Activated naive CD8-positive, alpha-beta T cell treated with anti-CD3 and anti-CD28 coated beads for 36 hours (primary cell): Measurements from ENCODE around the gene H6PD. TPM values are rescaled to one million over a fixed set of nuclear protein-coding genes. Genes with fewer than 3 reads are reported as not detected.
A peak's percentile ranks its signal among the peaks of the same experiment; 100 is the strongest.

ENCODE experiments used
- DNase-seq: peaks from one replicate; pipeline ENCODE4 v3.0.0; 2021
- H3K27ac Mint-ChIP-seq: one replicate; pipeline ENCODE4 v1.8.0; 2022; ENCODE audit warnings: mild to moderate bottlenecking, moderate library complexity, mixed read lengths
- H3K27me3 Mint-ChIP-seq: one replicate; pipeline ENCODE4 v1.8.0; 2022; ENCODE audit warnings: mild to moderate bottlenecking, mixed read lengths
- H3K36me3 Mint-ChIP-seq: one replicate; pipeline ENCODE4 v1.8.0; 2021; ENCODE audit warnings: mild to moderate bottlenecking, mixed read lengths
- H3K4me1 Mint-ChIP-seq: one replicate; pipeline ENCODE4 v1.8.0; 2021; ENCODE audit warnings: mixed read lengths
- H3K4me3 Mint-ChIP-seq: one replicate; pipeline ENCODE4 v1.8.0; 2022; ENCODE audit warnings: mild to moderate bottlenecking, moderate library complexity, mixed read lengths
- H3K9me3 Mint-ChIP-seq: one replicate; pipeline ENCODE4 v1.8.0; 2022; ENCODE audit warnings: mixed read lengths
- total RNA-seq, 2 experiments: library from RNA; stranded (reverse); gene quantifications; one replicate each; pipeline ENCODE4 v1.2.3, GENCODE V29; 2021

Gene H6PD
- total RNA-seq, 2 experiments from 2014 or later, result 5.7 to 5.9 TPM

- no peak for DNase-seq
- Mint-ChIP-seq H3K9me3 (peaks cover 6% of the 10 kb centered on the region), H3K4me1 (peaks cover 23% of the 10 kb centered on the region), H3K27me3 (peaks cover 5% of the 10 kb centered on the region), H3K4me3 (no peak overlapping the region), H3K36me3 (peaks cover 2% of the 10 kb centered on the region), H3K27ac (no peak overlapping the region)
These were observed 49.5 kb downstream of the H6PD start for GRCh38 chr1:9284061-9284460.

GRCh38 chr1:9286556-9286955 is 52.0 kb downstream of the H6PD start:
- Mint-ChIP-seq H3K9me3 (peaks cover 7% of the 10 kb centered on the region), H3K27me3 (no peaks in the 10 kb centered on the region), H3K4me3 (no peak overlapping the region), H3K4me1 (peaks cover 15% of the 10 kb centered on the region), H3K36me3 (peaks cover 2% of the 10 kb centered on the region), H3K27ac (no peak overlapping the region)
- no peak for DNase-seq

GRCh38 chr1:9289090-9289534 is 54.5 kb downstream of the H6PD start:
- Mint-ChIP-seq H3K9me3 (peaks cover 7% of the 10 kb centered on the region), H3K36me3 (peaks cover 2% of the 10 kb centered on the region), H3K4me1 (peaks cover 9% of the 10 kb centered on the region), H3K27ac (no peak overlapping the region), H3K4me3 (no peak overlapping the region), H3K27me3 (peaks cover 5% of the 10 kb centered on the region)
- DNase-seq, result peak; percentile 68

- no peak overlapping the region for H3K27ac Mint-ChIP-seq
These were observed 55.3 kb downstream of the H6PD start for GRCh38 chr1:9289711-9290485.

GRCh38 chr1:9291914-9292360 is 57.4 kb downstream of the H6PD start:
- Mint-ChIP-seq H3K27ac (no peak overlapping the region), H3K4me1 (peaks cover 5% of the 10 kb centered on the region), H3K36me3 (peaks cover 2% of the 10 kb centered on the region), H3K9me3 (peaks cover 4% of the 10 kb centered on the region), H3K4me3 (peak overlapping the region; percentile 16), H3K27me3 (peaks cover 5% of the 10 kb centered on the region)
- no peak for DNase-seq

More at GRCh38 chr1:9289711-9290485, 55.3 kb downstream of the H6PD start:
- Mint-ChIP-seq H3K27me3 (peaks cover 5% of the 10 kb centered on the region), H3K4me1 (peaks cover 6% of the 10 kb centered on the region), H3K4me3 (no peak overlapping the region), H3K9me3 (peaks cover 7% of the 10 kb centered on the region), H3K36me3 (peaks cover 2% of the 10 kb centered on the region)
- DNase-seq, result no peak

- peaks cover 2% of the 10 kb centered on the region for H3K36me3 Mint-ChIP-seq
- H3K27me3 Mint-ChIP-seq, result peaks cover 5% of the 10 kb centered on the region
- peak; percentile 51 for DNase-seq
- no peak within 1 kb of the TSS for H3K27ac Mint-ChIP-seq
- peak within 1 kb of the TSS; percentile 16 for H3K4me3 Mint-ChIP-seq
- H3K9me3 Mint-ChIP-seq, result peaks cover 4% of the 10 kb centered on the region
- H3K4me1 Mint-ChIP-seq, result peaks cover 5% of the 10 kb centered on the region
These were observed 58.0 kb downstream of the H6PD start, which contains the start of gene SPSB1 for GRCh38 chr1:9292361-9293240. TSS of gene SPSB1 (plus strand) at chr1:9292894. CDS start at chr1:9355892, 62,998 bp downstream.

- Mint-ChIP-seq H3K27ac (no peak overlapping the region), H3K4me3 (no peak overlapping the region), H3K9me3 (peaks cover 3% of the 10 kb centered on the region), H3K27me3 (peaks cover 5% of the 10 kb centered on the region), H3K4me1 (peaks cover 5% of the 10 kb centered on the region), H3K36me3 (peaks cover 2% of the 10 kb centered on the region)
- DNase-seq, result no peak
These were observed 58.6 kb downstream of the H6PD start for GRCh38 chr1:9293241-9293532.

- peak; percentile 37 for DNase-seq
- Mint-ChIP-seq H3K9me3 (peaks cover 3% of the 10 kb centered on the region), H3K27ac (no peak overlapping the region), H3K4me3 (no peak overlapping the region), H3K4me1 (peaks cover 5% of the 10 kb centered on the region), H3K27me3 (peaks cover 5% of the 10 kb centered on the region), H3K36me3 (peaks cover 2% of the 10 kb centered on the region)
These were observed 59.2 kb downstream of the H6PD start for GRCh38 chr1:9293533-9294404.

GRCh38 chr1:9294405-9294773 is 59.8 kb downstream of the H6PD start:
- DNase-seq, result no peak
- peaks cover 5% of the 10 kb centered on the region for H3K27me3 Mint-ChIP-seq
- H3K27ac Mint-ChIP-seq, result no peak overlapping the region
- no peaks in the 10 kb centered on the region for H3K9me3 Mint-ChIP-seq
- no peak overlapping the region for H3K4me3 Mint-ChIP-seq
- H3K36me3 Mint-ChIP-seq, result no peaks in the 10 kb centered on the region
- peaks cover 5% of the 10 kb centered on the region for H3K4me1 Mint-ChIP-seq

GRCh38 chr1:9294910-9295636 is 60.5 kb downstream of the H6PD start:
- Mint-ChIP-seq H3K4me1 (peaks cover 2% of the 10 kb centered on the region), H3K4me3 (no peak overlapping the region), H3K36me3 (no peaks in the 10 kb centered on the region), H3K27ac (no peak overlapping the region), H3K27me3 (peaks cover 5% of the 10 kb centered on the region), H3K9me3 (no peaks in the 10 kb centered on the region)
- DNase-seq, result no peak

GRCh38 chr1:9295884-9296283 is 61.3 kb downstream of the H6PD start:
- Mint-ChIP-seq H3K4me1 (peaks cover 2% of the 10 kb centered on the region), H3K27me3 (peaks cover 5% of the 10 kb centered on the region), H3K27ac (no peak overlapping the region), H3K4me3 (no peak overlapping the region), H3K36me3 (no peaks in the 10 kb centered on the region), H3K9me3 (no peaks in the 10 kb centered on the region)
- no peak for DNase-seq

GRCh38 chr1:9296850-9297249 is 62.3 kb downstream of the H6PD start:
- Mint-ChIP-seq H3K27ac (no peak overlapping the region), H3K4me3 (no peak overlapping the region), H3K27me3 (peaks cover 2% of the 10 kb centered on the region), H3K9me3 (no peaks in the 10 kb centered on the region), H3K36me3 (no peaks in the 10 kb centered on the region), H3K4me1 (peaks cover 2% of the 10 kb centered on the region)
- DNase-seq, result no peak

GRCh38 chr1:9297831-9298230 is 63.3 kb downstream of the H6PD start:
- Mint-ChIP-seq H3K36me3 (no peaks in the 10 kb centered on the region), H3K27ac (no peak overlapping the region), H3K9me3 (no peaks in the 10 kb centered on the region), H3K4me1 (peaks cover 2% of the 10 kb centered on the region), H3K27me3 (no peaks in the 10 kb centered on the region), H3K4me3 (no peak overlapping the region)
- DNase-seq, result no peak

- Mint-ChIP-seq H3K27ac (no peak overlapping the region), H3K27me3 (no peaks in the 10 kb centered on the region), H3K9me3 (no peaks in the 10 kb centered on the region), H3K4me3 (no peak overlapping the region), H3K4me1 (peaks cover 2% of the 10 kb centered on the region), H3K36me3 (no peaks in the 10 kb centered on the region)
- no peak for DNase-seq
These were observed 63.7 kb downstream of the H6PD start for GRCh38 chr1:9298282-9298681.
